GM19452 (cell line): ENCODE measurements around the gene RAD51B.
"Not testable (repeated sequence)": the region's sequence is repeated elsewhere in the genome, so short reads cannot be mapped to it uniquely, and the experiment has no call there.

Experiments
- ATAC-seq: cut with Tn5 transposase; IDR thresholded peaks from one replicate; pipeline ENCODE4 v1.9.1; 2021; ENCODE audit not compliant: unreplicated experiment

RAD51B gene

DNA sequence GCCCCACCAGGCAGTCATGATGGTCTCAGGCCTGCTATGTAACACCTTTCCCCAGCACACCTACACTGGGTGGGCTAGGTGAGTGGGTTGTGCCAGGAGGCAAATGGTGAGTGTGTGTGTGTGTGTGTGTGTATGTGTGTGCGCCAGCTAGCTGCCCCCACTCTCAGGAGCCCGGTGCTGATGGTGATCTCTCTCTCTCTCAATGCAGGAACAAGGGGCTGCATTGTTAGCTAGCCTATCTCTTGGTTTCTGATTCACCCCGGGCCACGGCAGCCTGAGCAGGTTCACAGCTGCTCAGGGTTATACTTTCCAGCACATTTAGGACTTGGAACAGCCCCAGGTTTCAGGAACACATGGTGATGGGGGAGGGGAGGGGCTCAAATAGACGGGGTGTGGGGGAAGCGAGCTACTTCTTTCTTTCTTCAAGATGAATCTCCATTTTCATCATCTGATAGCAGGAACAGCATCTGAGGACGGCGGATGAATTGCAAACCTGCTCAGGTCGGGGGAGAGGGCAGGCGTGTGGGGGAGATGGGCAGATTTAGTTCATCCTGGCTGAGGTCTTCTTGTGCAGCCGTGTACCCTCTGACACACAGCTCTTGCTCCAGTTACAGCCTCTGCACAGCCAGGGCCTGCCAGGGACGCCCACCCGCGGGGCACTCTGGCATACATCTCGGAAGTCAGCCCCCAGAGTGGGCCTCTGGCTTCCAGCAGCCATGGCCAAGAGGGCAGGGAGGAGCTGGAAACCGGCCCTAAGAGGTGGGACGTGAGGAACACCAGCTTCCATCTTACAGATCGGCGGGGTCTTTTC, 835.6 kb downstream of the RAD51B start:
- no peak for ATAC-seq

DNA sequence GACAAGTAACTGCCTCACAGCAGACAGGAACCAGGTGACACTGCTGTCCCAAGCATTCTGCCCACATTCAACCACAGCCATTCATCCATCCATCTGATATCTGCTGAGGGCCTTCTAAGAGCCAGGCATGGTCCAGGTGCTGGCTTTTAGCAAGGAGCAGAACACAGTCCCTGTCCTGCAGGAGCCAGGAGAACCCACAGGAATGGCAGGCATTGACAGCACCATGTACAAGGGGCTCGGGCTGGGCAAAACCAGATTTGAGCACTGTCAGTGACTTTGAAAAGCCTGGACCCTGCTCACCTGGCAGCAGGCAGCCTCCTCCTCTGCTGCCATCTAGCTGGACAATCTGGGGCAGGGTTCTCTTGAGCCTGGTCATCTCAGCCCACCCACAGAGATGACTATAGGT, 836.3 kb downstream of the RAD51B start:
- ATAC-seq: no peak

DNA sequence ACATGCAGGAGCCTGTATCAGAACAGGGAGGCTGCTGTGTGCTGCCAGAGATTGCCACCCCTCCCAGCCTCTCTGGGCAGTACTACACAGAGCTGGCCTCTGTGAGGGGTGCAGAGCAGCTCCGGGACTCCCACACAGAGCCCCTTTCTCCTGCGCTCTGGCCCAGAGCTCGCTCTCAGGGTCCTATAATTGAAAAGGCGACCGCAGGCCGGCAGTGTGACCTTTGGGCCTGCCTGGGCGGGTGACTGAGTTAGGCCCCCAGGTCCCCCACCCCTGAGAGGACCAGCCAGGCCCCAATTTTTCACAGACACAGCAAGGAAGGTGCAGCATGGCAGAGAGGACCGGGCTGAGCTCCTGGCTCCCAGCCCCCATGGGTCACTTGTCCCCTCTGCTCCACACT, 836.9 kb downstream of the RAD51B start:
- ATAC-seq: no peak

- ATAC-seq: no peak
Measured at GRCh38 chr14:68657300-68658028, 837.9 kb downstream of the RAD51B start.

DNA sequence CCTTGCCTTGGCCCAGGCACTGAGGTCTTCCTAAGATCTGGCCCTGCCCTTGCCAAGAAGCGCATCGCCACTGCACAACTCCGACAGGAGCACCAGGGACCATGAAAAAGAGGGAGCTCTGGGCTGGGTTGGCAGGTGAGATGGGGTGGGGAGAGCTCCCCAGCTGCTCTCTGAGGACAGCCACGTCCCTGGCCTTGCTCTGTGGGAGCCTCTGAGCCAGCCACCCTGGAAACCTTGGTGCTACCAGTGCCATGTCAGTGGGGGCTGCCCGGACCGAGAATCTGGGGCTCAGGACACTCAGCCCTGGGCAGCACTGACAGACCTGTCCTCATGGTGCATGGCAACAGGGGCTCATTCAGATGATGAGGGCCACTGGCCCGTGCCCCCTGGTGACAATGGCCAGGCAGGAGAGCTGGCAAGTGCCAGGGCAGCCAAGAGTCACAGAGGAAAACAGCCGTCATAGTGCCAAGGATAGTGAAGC, 838.5 kb downstream of the RAD51B start:
- no peak for ATAC-seq

- no peak for ATAC-seq
Measured at GRCh38 chr14:68658943-68659931, 839.7 kb downstream of the RAD51B start.

GRCh38 chr14:68660495-68660894, 840.9 kb downstream of the RAD51B start:
- no peak for ATAC-seq

GRCh38 chr14:68661226-68662225, 841.9 kb downstream of the RAD51B start:
- no peak for ATAC-seq

DNA sequence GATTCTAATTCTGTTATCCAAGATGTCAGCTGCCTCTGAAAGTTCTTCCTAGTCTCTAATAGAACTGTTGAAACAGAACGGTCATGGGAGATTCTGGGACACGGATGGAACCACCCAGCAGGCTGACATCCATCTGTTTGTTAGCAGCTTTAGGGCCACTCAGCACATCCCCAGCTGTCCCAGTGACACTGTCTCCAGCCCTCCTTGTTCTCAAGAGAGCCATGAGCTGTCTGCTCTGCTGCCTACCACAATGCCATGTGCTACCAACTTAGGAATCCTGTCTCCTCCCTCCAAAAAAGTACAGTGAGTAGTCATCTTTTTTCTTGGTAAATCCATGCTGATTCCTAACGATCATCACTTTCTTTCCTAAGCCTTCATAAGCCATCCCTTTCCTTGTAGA, 842.8 kb downstream of the RAD51B start:
- no peak for ATAC-seq

DNA sequence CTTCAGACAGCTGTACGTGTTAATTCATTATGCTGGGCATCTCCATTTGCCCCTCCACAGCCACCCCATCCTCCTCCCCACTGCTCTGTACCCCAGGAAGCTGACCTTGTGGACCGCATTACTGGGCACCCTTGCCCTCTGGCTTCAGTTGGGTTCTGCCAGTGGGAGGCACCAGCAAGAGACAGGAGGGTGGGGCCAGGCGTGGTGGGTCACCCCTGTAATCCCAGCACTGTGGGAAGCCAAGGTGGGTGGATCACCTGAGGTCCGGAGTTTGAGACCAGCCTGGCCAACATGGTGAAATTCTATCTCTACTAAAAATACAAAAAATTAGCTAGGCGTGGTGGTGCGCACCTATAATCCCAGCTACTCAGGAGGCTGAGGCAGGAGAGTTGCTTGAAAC, 843.2 kb downstream of the RAD51B start:
- ATAC-seq: not testable (repeated sequence)

GRCh38 chr14:68663385-68664076, 844.0 kb downstream of the RAD51B start:
- ATAC-seq: peak; percentile 67

- ATAC-seq: no peak
Measured at GRCh38 chr14:68664225-68664681, 844.7 kb downstream of the RAD51B start.

- ATAC-seq: no peak
Measured at GRCh38 chr14:68665131-68665530, 845.6 kb downstream of the RAD51B start.

- no peak for ATAC-seq
Measured at GRCh38 chr14:68665792-68666204, 846.2 kb downstream of the RAD51B start.

DNA sequence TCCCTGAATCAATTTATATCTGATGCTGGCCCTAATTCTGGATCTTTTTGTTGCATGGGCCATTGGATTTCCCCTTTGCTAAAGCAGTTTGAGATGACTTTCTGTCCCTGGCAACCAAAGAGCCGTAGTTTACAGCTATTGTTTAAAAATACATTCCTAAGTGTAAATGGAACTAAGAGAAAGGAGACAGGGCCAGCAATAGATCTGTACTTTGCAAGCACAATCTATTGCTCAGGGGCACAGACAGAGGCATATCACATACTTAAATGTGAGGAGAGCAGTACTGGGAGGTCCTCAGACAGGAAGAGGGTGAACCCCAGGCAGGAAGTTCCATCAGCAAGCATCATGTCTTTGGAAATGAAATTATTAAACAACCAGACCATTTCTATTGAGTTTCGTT, 846.7 kb downstream of the RAD51B start:
- ATAC-seq: no peak

DNA sequence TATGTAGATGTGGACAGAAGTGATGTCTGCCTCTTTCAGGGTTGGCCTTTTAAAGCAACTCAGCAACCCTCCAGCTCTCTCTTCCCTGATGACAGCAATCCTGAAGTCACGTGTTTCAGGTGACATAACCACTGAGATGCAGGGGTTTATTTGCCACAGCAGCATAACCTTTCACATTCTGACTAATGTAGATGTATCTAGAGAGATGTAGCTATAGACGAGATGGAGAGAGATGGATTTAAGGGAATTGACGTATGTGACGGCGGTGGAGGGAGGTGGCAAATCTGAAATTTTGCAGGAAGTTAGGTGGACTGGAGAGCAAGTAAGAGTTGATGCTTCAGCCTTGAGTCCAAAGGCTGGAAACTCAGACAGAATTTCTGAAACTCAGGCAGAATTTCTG, 847.3 kb downstream of the RAD51B start:
- ATAC-seq: no peak

DNA sequence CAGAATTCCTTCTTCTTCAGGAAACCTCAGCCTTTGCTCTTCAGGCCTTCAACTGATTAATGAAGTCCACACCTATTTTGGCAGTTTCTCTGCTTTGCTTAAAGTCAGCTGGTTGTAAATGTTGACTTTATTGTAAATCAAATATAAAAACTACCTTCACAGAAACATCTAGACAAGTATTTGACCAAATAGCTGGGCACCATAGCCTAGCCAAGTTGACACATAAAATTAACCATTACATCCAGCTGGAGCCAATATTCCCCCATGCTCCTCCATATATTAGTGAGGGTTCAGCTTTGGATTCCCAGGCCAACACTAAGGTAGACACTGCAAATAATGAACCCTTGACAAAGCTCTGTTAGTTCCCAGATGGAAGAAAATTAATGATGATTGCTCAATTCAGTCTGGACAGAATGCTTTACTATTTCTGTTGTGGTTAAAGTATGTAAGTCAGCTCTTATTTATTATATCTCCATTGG, 847.8 kb downstream of the RAD51B start:
- ATAC-seq: no peak

DNA sequence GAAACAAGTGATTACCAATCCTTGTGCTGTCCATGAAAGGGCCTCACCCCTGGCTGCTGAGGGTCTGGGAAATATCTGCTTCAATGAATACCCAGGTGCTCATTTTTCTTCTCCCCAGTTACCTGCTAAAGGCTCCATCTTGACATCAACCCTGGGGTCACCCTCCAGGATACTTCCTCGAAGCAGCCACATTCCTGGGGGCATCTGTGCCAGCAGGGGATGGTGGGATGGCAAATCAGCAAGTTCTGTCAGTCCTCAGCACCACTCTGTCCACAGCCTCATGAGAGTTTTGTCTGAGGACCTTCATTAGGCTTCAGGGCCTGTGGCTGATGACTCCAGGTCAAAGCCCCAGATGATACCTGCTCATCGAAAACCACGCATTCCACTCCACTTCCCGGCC, 848.4 kb downstream of the RAD51B start:
- ATAC-seq: no peak

- ATAC-seq: no peak
Measured at GRCh38 chr14:68668531-68668930, 849.0 kb downstream of the RAD51B start.
